Measurements from ENCODE around the gene MPO.

MPO gene, protein sequence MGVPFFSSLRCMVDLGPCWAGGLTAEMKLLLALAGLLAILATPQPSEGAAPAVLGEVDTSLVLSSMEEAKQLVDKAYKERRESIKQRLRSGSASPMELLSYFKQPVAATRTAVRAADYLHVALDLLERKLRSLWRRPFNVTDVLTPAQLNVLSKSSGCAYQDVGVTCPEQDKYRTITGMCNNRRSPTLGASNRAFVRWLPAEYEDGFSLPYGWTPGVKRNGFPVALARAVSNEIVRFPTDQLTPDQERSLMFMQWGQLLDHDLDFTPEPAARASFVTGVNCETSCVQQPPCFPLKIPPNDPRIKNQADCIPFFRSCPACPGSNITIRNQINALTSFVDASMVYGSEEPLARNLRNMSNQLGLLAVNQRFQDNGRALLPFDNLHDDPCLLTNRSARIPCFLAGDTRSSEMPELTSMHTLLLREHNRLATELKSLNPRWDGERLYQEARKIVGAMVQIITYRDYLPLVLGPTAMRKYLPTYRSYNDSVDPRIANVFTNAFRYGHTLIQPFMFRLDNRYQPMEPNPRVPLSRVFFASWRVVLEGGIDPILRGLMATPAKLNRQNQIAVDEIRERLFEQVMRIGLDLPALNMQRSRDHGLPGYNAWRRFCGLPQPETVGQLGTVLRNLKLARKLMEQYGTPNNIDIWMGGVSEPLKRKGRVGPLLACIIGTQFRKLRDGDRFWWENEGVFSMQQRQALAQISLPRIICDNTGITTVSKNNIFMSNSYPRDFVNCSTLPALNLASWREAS

DNA sequence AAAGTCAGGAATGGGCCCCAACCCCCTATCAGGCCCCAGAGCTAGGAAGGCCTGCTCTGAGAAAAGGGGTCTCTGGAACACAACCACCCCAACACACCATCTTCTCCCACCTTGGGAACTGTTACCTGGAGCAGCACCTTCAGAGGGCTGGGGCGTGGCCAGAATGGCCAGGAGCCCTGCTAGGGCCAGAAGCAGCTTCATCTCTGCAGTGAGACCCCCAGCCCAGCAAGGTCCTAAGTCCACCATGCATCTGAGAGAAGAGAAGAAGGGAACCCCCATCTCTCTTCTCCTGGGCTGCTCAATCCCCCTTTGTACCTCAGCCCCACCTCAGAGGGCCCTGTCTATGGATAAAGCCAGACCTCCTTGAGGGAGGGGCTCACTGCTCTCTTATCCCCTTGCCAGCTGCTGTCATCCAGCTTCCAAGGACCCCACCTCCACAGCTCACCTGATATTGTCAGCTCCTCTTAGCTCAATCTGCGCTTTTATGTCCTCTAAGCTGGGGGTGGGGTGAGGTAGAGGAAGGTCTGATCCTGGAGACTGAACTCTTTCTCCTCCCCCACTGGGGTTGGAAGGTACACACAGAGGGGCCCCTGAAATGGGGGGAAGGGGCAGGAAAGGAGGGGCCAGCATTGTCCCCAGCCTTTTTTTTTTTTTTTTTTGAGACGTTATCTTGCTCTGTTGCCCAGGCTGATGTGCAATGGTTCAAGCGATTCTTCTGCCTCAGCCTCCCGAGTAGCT, at the start of gene MPO:
TSS of gene MPO (minus strand) at position 456 of the 738 bp plus-strand sequence. CDS start at position 279, 177 bp downstream.
- no peak for DNase-seq

DNA sequence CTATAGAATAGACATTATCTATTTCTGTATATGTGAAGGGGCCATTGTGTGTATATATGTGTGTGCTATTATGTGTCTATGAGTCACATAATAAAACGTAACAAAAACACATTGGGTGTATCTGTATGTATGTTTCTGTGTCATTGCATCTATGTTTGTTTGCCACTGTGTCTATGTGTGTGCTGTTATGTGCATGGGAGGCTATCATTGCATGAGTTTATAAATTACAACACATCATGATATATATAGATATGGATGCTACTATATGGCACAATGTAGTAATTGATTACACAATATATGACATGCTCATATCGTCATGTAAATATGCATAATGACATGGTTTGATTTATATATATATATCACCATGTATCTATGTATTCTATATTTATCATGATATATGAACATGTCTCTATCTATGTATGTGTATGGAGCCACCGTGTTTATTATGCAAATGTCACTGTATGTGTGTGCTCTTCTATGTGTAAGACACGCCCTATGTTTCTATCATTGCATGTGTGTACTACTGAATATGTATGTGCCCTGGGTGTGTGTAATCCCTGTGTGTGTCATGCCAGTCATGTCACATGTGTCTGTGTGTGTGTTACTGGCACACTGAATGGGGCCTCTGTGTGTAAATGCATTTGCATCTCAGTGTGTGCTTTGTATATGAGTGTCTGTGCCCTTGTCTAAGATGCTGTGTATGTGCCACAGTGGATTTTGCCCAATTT, 49.2 kb upstream of the MPO start:
- peak; percentile 73 for DNase-seq

DNA sequence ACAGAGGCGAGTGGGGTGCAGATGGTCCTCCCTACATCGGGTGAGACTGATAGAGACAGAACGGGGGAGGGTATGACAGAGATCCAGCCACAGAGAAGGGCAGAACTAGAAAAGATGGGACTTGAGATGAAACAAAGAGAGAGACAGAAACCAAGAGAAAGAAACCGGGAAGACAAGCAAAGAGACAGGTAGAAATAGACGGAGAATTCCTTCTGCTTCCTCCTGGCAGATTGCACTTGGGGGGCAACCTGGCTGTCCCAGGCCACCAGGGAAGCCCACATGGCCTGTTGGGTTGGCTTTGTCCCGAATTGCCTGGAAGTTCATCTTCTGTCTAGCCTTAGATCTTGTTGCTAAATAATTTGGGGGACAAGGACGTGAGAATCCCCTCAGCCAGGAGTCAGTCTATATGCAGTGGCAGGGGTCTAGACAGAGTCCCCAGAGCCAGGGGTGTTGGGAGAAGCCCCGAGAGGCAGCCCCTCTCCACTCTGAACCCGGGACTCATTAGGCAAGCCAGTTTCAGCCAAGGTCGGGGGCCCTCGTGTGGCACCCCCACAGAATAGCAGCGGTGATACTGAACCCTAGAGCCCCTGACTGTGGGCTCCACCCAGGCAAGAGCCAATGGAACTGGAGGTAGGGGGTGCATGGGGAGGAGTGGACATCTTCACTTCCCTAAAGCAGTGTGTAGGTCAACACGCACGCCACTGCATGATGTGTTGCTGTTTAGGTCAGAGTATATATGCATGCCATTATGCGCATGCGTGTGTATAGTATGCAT, 48.5 kb upstream of the MPO start:
- peak; percentile 80 for DNase-seq

DNA sequence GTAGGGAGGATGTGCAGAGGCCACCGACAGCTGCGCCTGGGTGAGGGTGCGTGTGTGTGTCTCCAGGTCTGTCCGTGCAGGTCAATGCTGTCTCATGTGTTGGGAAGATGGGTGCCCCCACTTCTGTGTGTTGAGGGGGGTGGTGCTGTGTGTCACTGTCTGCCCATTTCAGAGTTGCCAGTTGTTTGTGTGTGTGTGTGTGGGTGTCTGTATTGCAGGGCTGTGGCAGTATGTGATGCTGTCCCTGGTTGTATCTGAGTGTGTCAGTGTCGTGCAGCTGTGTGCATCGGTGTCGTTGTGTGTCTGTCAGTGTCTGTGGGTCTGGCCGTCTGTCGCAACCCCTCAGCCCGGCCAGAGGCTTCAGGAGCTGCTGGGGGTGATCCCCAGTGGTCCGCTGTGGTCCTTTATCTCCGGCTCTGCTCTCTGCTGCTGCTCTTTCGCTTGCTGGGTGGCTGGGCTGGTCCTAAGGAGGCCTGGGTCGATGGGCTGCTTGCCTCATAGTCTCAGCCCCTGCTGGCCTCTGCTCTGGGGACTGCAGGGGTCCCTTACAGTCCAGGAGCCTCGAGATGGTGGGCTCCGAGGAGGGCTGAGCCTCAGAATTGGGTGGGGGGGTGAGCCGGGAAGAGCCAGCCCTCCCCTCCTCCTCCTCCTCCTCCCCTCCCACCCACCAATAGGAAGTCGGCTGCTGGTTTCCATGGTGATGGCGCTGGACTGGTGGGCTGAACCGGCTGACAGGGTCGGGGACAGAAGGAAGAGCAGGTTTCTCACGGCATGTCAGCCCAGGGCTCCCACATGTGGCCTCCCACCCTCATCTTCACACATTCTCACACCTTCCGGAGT, 47.7 kb upstream of the MPO start, which contains the start of gene TSPOAP1:
TSS of gene TSPOAP1 (minus strand) at position 601 of the 840 bp plus-strand sequence. CDS start 875 bp downstream, outside the sequence.
- peak; percentile 88 for DNase-seq

DNA sequence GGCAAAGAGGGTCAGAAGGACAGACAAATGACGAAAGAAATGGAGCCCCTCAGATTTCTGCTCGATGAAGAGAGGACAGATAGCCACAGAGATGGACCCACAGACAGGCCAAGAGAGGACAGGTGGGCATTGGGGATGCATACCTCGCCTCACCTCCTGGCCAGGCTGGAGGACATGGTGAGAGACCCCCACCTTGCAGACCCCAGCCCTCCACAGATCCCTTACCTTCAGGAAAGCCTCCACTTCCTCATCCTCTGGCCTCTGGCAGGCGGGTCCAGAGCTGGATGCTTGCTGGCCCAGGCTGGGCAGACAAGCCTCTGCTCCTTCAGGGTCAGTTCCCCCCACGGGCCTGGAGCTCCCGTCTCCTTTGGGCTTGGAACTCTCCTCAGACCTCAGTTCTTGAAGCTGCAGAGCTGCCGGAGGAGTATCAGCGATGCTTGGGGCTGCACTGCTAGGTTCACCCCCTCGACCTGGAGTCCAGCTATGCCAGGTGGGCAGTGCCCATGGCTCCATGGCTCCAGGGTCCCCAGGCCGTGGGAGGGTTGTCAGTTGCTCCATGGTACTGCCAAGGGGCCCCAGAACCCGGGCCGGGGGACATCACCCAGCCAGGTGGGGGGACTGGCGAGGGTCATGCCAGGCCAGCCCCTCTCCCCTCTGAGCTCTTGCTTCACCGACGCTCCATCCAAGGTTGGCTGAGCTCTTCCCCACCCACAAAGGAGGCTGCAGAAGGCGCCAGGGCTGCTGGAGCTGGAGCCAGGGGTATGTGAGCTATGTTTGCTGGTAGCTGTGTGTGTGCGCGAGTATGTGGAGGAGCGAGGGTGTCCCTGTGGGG, 46.8 kb upstream of the MPO start:
- no peak for DNase-seq

DNA sequence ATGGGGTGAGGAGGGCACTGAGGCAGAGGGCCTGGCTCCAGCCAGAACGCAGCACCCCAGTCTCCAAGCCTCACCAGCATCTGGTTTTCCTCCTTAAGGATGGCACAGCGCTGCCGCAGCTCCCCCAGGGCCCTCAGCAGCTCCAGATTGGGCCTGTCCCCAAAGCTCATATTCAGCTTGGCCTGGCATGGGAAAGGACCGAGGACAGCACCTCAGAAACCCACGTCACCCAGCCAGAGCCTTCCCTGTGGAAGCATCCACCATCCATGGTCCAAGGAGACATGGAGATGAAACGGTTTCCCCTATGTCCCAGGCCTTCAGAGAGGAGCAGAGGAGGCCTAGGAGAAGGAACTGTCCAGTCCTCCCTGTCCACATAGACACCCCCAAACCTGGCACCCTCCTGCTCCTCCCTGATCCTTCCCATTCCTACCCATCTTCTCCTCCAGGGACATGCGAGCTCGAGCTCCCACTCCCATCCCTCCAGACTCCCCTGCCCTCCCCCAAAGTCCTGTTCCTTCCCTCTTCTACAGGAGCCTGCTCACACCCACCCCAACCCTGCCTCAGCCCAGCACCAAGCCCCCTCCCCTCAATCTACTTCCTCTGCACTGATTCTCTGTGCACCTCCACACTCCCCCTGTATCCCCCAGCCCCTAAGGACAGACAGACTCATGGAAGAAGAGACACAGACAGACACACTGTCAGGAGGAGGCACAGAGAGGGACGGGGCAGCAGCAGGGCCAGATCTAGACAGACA, 46.1 kb upstream of the MPO start:
- no peak for DNase-seq

DNA sequence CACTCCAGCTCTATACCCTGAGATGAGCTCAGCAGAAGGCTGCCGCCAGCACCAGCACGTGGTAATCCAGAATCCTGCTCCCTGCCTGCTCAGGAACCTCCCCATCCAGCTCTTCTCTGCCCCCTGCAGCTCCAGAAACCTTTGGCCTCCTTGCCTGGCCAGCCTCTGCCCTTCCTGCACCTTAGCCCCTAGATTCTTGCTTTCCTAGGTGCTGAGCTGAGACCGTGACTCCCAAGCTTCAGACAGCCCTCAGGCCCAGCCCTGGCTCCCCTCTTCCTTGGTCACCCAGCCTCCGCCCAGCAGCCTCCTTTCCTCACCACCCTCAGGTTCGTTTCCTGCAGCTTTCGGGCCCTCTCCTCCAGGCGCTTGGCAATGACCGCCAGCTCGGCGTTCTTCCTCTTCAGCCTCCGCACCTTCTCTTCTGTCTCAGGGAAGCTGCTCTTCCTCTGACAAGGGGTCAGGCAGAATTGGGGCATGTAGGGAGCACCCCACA, 45.3 kb upstream of the MPO start:
- no peak for DNase-seq

DNA sequence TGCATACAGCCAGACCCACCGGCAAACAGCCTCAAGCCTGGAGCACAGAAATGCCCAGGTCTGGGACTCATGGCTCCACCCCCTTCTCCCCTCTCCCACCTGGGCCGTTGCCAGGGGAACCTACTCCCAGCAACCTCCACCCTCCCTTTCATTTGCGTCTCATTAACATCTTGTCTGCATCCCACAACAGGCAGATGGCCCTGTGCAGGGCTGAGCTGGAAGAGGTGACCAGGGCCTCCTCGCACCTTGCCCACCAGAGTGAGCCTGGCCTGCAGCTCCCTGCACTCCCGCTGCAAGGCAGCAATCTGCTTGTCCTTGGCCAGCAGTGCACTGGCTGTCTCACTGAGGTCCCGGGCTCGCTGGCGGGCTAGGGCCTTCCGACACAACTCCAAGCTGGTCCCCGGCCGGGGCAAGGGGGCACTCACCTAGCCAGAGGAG, 44.6 kb upstream of the MPO start:
- no peak for DNase-seq

DNA sequence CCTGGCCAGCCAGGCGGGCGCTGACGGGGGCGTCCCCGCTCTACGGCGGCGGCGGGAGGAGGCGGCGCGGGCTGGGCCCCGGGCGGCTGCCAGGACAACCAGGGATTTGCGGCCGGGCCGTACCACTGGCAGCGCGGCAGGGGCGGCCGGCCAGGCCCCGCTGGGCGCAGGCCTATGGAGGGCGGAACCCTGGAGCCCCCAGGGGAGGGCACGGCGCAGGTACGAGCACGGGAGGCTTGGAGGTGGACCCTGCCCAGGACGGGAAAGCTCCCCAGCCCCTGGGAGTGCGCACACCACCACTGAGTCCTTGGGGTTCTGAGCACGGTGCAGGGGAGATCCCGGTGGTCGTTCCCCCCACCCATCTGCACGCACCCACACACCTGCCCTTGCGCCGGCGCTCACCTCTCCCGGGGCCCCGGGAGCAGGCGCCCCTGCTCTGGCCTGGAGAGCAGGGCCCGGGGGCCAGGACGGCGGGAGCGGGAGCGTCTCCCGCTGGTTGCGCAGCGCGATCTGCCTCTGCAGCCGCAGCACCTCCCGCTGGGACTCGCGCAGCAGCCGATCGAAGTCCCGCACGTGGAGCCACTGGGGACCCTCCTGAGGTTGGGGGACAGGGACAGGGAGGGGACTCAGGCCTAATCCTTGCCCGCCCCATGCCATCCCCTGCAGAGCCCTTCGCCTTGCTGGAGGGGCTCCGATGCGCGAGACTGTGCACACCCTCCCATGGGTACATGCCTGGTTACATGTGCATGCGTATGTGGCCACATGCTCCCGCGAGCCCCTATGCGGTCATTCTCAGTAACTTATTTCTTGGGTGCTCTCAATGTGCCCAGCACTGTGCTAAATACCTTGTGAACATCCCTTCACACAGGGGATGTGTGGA, 43.9 kb upstream of the MPO start:
- DNase-seq = no peak

DNA sequence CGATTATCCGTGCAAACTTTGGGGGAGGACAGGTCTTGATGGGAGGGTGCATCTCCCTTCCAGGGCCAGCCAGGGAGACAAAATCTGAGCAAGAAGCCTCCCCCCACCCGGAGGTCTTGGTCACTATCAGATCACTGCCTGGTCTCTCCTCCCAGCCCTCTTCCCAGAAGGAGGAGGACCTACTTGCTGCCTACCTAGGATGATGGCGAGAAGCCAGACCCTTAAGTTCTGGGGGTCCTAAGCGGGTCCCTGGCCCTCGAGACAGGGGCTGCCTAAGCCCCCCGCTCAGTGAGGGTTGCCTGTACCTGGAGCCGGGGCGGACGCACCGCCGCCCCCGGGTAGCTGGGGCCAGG, 43.3 kb upstream of the MPO start:
- DNase-seq = no peak

DNA sequence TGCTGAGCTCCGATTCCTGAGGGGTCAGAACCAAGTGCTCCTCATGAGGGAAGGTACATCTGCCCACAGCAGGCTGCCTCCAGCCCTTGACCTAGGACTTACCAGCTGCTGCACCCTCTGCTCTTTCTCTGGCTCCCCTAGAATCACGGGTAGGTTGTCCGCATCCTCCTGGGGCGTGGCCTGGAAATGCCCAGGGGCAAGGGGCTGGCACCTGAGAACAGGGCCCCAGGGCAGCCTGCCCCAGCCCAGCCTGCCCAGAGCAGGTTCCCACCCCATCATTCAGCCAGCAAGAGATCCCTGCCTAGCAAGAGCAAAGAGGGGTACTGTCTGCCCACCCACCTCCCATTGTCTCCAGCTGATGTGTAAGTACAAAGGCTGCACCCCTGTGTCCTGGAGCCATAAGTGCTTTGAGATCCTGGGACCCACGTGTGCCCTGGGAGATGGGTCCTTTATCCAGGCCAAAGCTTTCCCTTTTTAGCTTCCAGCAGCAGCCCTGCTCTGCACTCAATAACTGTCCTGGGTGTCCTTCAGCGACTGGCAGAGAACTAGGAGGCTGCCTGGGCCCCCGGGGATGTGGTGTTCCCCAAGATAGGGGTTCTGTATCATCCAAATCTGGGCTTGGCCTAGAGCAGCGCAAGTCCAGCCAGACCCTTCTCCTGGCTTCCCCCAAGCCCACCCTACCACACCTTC, 42.8 kb upstream of the MPO start:
- DNase-seq = no peak

DNA sequence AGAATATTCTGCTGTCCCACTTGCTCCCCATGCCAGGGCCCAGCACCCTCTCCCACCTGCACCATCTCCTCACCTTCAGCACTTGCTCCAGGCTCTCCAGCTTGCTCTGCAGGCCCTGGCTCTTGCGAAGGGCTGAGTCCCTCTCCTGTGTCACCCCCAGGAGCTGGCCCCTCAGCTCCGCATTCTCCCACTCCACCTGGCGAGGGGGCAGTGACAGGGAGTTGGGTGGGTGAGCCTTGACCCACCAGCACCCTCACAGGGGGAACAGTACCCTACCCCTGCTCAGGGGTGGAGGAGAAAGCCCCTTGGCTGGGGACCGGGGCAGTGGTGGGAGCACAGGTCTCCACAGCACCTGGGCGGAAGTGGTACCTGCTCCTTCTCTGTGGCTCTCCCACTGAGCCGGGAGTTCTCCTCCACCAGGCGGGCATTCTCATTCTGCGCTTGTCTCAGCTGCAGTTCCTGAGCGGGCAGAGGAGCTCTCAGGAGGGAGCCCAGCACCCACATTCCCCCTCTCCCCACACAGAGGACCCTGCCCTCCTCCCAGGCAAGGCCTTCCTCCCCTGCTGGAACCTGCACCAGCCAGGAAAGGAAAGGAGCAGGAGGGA, 41.9 kb upstream of the MPO start:
- no peak for DNase-seq

DNA sequence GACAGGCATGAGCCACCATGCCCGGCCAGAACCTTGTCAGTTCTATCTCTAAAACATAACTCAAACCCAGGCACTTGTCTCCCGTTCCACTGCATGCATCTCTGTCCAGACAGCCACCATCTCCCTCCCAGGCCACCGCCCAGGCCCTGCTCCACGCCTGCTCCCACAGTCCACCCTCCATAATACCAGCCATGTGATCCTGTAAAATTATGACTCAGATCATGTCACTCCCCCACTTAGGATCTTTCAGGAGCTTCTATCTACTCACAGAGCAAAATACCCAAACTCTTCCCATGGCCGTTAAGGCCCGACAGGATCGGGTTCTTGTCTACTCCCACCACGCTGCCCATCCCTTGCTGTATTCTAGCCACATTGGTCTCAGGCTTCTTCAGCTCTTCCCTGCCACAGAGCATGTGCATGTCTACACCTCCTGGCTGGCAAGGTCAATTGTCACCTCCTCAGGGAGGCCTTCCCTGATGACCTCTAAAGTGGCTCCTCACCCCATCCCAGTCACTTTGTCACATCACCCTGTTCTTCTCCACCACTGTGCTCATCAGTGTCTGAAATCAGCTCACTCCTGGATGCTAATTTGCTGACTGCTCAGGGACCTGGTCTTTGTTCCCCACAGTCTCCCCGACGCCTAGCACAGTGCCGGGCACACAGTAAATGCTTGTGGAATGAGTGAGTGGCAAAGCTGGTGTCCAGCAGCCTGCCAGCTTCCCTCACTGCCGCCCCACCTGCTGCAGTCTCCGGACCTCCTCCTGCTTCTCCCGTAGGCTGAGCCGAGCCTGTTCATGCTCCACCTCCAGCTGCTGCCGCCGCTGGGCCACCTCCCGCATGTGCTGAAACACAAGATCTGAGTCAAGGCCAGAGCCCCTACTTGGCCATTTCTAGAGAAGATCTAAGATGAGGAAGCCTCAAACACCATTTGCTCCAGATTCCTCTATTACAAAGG, 41.1 kb upstream of the MPO start:
- DNase-seq = no peak

DNA sequence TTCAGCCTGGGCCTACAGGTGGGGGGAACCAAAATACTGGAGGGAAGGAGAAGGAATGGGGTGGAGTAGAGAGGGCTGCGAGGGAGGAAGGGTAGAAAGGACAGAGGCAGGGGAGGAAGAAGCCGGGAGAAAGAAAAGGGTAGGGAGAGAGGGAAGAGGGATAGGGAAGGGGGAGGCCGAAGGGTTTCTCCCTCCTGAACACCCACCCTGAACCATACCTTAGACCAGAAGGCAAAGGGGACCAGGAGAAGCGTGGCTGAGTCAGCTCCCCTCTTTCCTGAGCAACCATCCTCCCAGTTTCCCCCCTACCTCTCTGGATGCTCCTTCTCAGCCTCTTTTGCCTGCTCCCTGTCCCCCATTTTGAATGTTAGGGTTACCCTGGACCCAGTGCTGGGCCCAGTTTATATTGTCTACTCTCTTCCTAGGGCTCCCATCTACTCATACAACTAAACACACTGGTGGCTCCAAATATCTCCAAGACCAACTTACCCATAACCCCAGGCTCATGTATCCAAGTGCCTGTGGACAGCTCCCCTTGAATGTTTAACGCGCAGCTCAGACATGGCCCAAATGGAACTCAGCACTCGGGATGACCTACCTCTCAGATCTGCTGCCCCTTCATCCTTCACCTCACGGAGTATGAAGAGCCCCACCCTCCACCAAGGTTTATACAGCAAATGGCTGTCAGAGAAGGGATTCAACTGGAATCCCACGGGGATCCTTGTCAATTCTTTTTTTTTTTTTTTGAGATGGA, 40.0 kb upstream of the MPO start:
- no peak for DNase-seq

DNA sequence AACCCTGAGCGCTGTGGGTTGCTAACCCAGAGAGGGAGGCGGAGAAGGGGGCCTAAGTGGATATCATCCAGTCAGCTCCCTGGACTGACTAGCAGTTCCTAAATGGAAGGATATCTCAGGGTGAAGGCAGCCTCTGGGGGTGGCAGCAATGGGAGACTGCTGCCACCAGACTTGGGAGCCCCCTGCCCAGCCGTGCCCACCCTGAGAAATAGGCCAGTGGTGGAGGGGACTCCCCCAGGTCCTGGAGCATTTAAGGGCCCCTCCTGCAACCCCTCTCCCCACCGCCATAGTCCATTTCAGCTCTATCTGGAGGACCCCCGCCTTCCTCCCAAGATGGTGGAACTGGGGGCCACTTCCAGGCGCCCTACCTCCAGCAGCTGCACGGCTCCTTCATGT, 39.4 kb upstream of the MPO start:
- DNase-seq = no peak

All from CD4-positive, alpha-beta T cell treated with Interleukin-4 for 4 hours (primary cell).